OCI-LY1 (cell line): ENCODE measurements around the gene C18orf63.

ENCODE experiments used
- CTCF ChIP-seq: fragments of 200-600 bp; sonication (generic), shearing (Covaris generic); IDR thresholded peaks from 2 replicates; pipeline ENCODE4 v1.5.1; 2017; ENCODE audit warnings: mild to moderate bottlenecking, antibody characterized with exemption, low read length, moderate library complexity, mixed read lengths
- EZH2 ChIP-seq: fragments of 200-600 bp; sonication (generic), shearing (Covaris generic); IDR thresholded peaks from 2 replicates; pipeline ENCODE4 v1.8.0; 2017; ENCODE audit warnings: borderline replicate concordance, mixed run types, mild to moderate bottlenecking, antibody characterized with exemption, low read length, moderate library complexity, mixed read lengths

- TF ChIP-seq CTCF: no peak
- no peak for TF ChIP-seq EZH2
Observed at GRCh38 chr18:74351354-74351753, 35.7 kb downstream of the C18orf63 start.
